GM18868 (cell line): ENCODE measurements around the gene ADGRE3.

Experiments used
- ATAC-seq: cut with Tn5 transposase; IDR thresholded peaks from one replicate; pipeline ENCODE4 v1.9.1; 2021; ENCODE audit warnings: mild to moderate bottlenecking, moderate library complexity; ENCODE audit not compliant: unreplicated experiment

Gene ADGRE3

GRCh38 chr19:14674764-14675163, at the start of gene ADGRE3:
Gene ADGRE3, minus strand, starts transcription at chr19:14674844. Its CDS starts 74 bp downstream, at chr19:14674770.
- no peak for ATAC-seq

GRCh38 chr19:14722127-14722526, 47.5 kb upstream of the ADGRE3 start:
- no peak for ATAC-seq

- no peak for ATAC-seq
Measured at GRCh38 chr19:14719162-14719561, 44.5 kb upstream of the ADGRE3 start.

- ATAC-seq, result no peak
Measured at GRCh38 chr19:14718522-14719116, 44.0 kb upstream of the ADGRE3 start.

GRCh38 chr19:14715841-14716240, 41.2 kb upstream of the ADGRE3 start:
- ATAC-seq, result no peak

GRCh38 chr19:14704450-14704849, 29.8 kb upstream of the ADGRE3 start:
- ATAC-seq, result no peak

GRCh38 chr19:14703833-14704232, 29.2 kb upstream of the ADGRE3 start:
- no peak for ATAC-seq

GRCh38 chr19:14700711-14701375, 26.2 kb upstream of the ADGRE3 start:
- no peak for ATAC-seq

GRCh38 chr19:14699641-14700040, 25.0 kb upstream of the ADGRE3 start:
- no peak for ATAC-seq

GRCh38 chr19:14695471-14695870, 20.8 kb upstream of the ADGRE3 start:
- ATAC-seq, result no peak

GRCh38 chr19:14694641-14695266, 20.1 kb upstream of the ADGRE3 start:
- ATAC-seq, result no peak

- ATAC-seq, result peak; percentile 90
Measured at GRCh38 chr19:14689598-14690503, 15.2 kb upstream of the ADGRE3 start, which contains the start of gene ZNF333. Gene ZNF333, plus strand, starts transcription at chr19:14690048. Its CDS starts 3,444 bp downstream, at chr19:14693492.

GRCh38 chr19:14686411-14686810, 11.8 kb upstream of the ADGRE3 start:
- ATAC-seq, result no peak

GRCh38 chr19:14683439-14683838, 8.8 kb upstream of the ADGRE3 start:
- ATAC-seq, result no peak

GRCh38 chr19:14682084-14682483, 7.4 kb upstream of the ADGRE3 start:
- no peak for ATAC-seq

- ATAC-seq, result no peak
Measured at GRCh38 chr19:14678199-14678598, 3.6 kb upstream of the ADGRE3 start.

- ATAC-seq, result no peak
Measured at GRCh38 chr19:14677464-14677863, 2.8 kb upstream of the ADGRE3 start.

GRCh38 chr19:14676762-14677161, 2.1 kb upstream of the ADGRE3 start:
- no peak for ATAC-seq

- ATAC-seq, result no peak
Measured at GRCh38 chr19:14673088-14673487, 1.6 kb downstream of the ADGRE3 start.

- ATAC-seq, result no peak
Measured at GRCh38 chr19:14672188-14672872, 2.3 kb downstream of the ADGRE3 start.

GRCh38 chr19:14670408-14670807, 4.2 kb downstream of the ADGRE3 start:
- no peak for ATAC-seq
